K562 (cell line): ENCODE measurements around the gene PIK3R4. TPM values are rescaled to one million over a fixed set of nuclear protein-coding genes. Genes with fewer than 3 reads are reported as not detected.

Experiments used
- BRCA1 ChIP-seq, 2 experiments: fragments of 450-650 bp in 1 of 2; sonication (generic) in 1 of 2; formaldehyde crosslinking in 1 of 2; IDR thresholded peaks; 2 replicates each; pipeline versions ENCODE4 v1.5.0 to v1.6.1; 2017 to 2020; ENCODE audit warnings: mild to moderate bottlenecking in 1 of 2, missing genetic modification reagents in 1 of 2
- C11orf30 ChIP-seq: fragments of 450-650 bp; IDR thresholded peaks from 2 replicates; pipeline ENCODE4 v1.6.1; 2016; ENCODE audit warnings: low read depth, mild to moderate bottlenecking
- CEBPB ChIP-seq: fragments of 450-650 bp; IDR thresholded peaks from 2 replicates; pipeline ENCODE4 v1.6.1; 2016; ENCODE audit warnings: missing genetic modification characterization, missing compliant biosample characterization
- CEBPG ChIP-seq, 3 experiments: fragments of 200-800 bp in 1 of 3; sonication (Bioruptor generic) in 1 of 3; sonication (generic) in 1 of 3; formaldehyde crosslinking in 1 of 3; IDR thresholded peaks in 2 of 3; conservative IDR thresholded peaks in 1 of 3; 2 replicates each; pipeline versions ENCODE4 v1.6.1 to v1.8.0; 2016 to 2022; ENCODE audit warnings: missing compliant biosample characterization in 2 of 3, missing genetic modification characterization in 2 of 3, mild to moderate bottlenecking in 1 of 3, missing genetic modification reagents in 1 of 3
- E2F1 ChIP-seq: sonication (generic); formaldehyde crosslinking; IDR thresholded peaks from 2 replicates; pipeline ENCODE4 v1.8.1; 2023; ENCODE audit warnings: mild to moderate bottlenecking, missing genetic modification reagents, moderate library complexity
- MAFF ChIP-seq: IDR thresholded peaks from 2 replicates; pipeline ENCODE4 v1.6.1; 2012; ENCODE audit warnings: low read length, improper control_type of control experiment
- MAFG ChIP-seq: fragments of 450-650 bp; conservative IDR thresholded peaks from 2 replicates; pipeline ENCODE4 v1.6.1; 2016; ENCODE audit warnings: missing genetic modification characterization, missing compliant biosample characterization
- MAFK ChIP-seq: IDR thresholded peaks from 2 replicates; pipeline ENCODE4 v1.6.1; 2011; ENCODE audit warnings: low read length, improper control_type of control experiment
- MEF2D ChIP-seq: conservative IDR thresholded peaks from 2 replicates; pipeline ENCODE4 v1.6.1; 2016; ENCODE audit warnings: low read depth, missing genetic modification characterization, missing compliant biosample characterization
- NR1H2 ChIP-seq: sonication (generic); formaldehyde crosslinking; IDR thresholded peaks from 2 replicates; pipeline ENCODE4 v1.4.0; 2020; ENCODE audit warnings: mild to moderate bottlenecking, missing genetic modification reagents
- SAFB2 ChIP-seq: fragments of 200-400 bp; formaldehyde crosslinking; IDR thresholded peaks from 2 replicates; pipeline ENCODE4 v1.6.1; 2018; ENCODE audit warnings: borderline replicate concordance, low read length, low read depth, moderate library complexity; ENCODE audit not compliant: severe bottlenecking
- STAT5A ChIP-seq: IDR thresholded peaks from 2 replicates; pipeline ENCODE4 v1.6.1; 2012; ENCODE audit warnings: low read length, inconsistent platforms, borderline replicate concordance
- TAF1 ChIP-seq: IDR thresholded peaks from 2 replicates; pipeline ENCODE4 v1.6.1; 2011; ENCODE audit warnings: mild to moderate bottlenecking, low read length, moderate library complexity; ENCODE audit not compliant: insufficient read depth, control insufficient read depth, severe bottlenecking; ENCODE audit errors: extremely low read depth
- TAL1 ChIP-seq: fragments of 450-650 bp; IDR thresholded peaks from 2 replicates; pipeline ENCODE4 v1.6.1; 2016; ENCODE audit warnings: mild to moderate bottlenecking
- ZBED1 ChIP-seq: IDR thresholded peaks from 2 replicates; pipeline ENCODE4 v1.6.1; 2014
- ZNF316 ChIP-seq: fragments of 450-650 bp; IDR thresholded peaks from 2 replicates; pipeline ENCODE4 v1.6.1; 2016
- ZNF75A ChIP-seq: fragments of 450-650 bp; formaldehyde crosslinking; IDR thresholded peaks from 2 replicates; pipeline ENCODE4 v1.4.0; 2020; ENCODE audit warnings: mild to moderate bottlenecking
- ZNF766 ChIP-seq: fragments of 200-800 bp; sonication (Bioruptor generic); conservative IDR thresholded peaks from 2 replicates; pipeline ENCODE4 v1.6.1; 2016; ENCODE audit warnings: missing genetic modification characterization, missing compliant biosample characterization
- polyA plus RNA-seq, 8 experiments: library from polyadenylated mRNA; depleted of rRNA in 4 of 8; stranded (reverse) in 5 of 8; unstranded in 3 of 8; fragments of >200 nt; fragmentation: Nextera tagmentation in 2 of 8; fragmentation: Illumina TruSeq in 1 of 8; extraction: Ambion mirVana in 2 of 8; extraction: Trizol in 1 of 8; gene quantifications; 2 replicates each; pipeline versions ENCODE4 v1.2.1 to v1.2.3, GENCODE V29; 2011 to 2014; ENCODE audit warnings: inconsistent platforms in 1 of 8, missing spikeins in 1 of 8
- total RNA-seq, 7 experiments: library from RNA; depleted of rRNA in 6 of 7; stranded (reverse); fragments of >200 nt in 6 of 7; fragmentation: Illumina TruSeq in 2 of 7; extraction: Trizol in 2 of 7; gene quantifications; 2 replicates each; pipeline versions ENCODE4 v1.2.1 to v1.2.3, GENCODE V29; 2011 to 2021; ENCODE audit warnings: low replicate concordance in 1 of 7
- TF ChIP-seq, protein P1 (sequence below): fragments of 250-450 bp; sonication (Bioruptor Pico); IDR thresholded peaks from 2 replicates; pipeline ENCODE4 v1.5.0; 2020; ENCODE audit warnings: mild to moderate bottlenecking
- TF ChIP-seq, protein P2 (sequence below), 2 experiments: fragments of 150-350 bp in 1 of 2; IDR thresholded peaks; 2 replicates each; pipeline ENCODE4 v1.6.1; 2012 to 2016; ENCODE audit warnings: low read depth in 2 of 2, low read length in 2 of 2, mild to moderate bottlenecking in 1 of 2, moderate library complexity in 1 of 2
- TF ChIP-seq, protein P3 (sequence below), 2 experiments: fragments of 450-650 bp; IDR thresholded peaks; 2 replicates each; pipeline ENCODE4 v1.6.1; 2016

PIK3R4 gene
- total and polyA plus RNA-seq, 9 of the 15 experiments (the other 6 are each of a cell fraction or from before 2014, with no cell fraction given), result 20.6 to 45.8 (median 26.0) TPM

- TF ChIP-seq, protein P1, sequence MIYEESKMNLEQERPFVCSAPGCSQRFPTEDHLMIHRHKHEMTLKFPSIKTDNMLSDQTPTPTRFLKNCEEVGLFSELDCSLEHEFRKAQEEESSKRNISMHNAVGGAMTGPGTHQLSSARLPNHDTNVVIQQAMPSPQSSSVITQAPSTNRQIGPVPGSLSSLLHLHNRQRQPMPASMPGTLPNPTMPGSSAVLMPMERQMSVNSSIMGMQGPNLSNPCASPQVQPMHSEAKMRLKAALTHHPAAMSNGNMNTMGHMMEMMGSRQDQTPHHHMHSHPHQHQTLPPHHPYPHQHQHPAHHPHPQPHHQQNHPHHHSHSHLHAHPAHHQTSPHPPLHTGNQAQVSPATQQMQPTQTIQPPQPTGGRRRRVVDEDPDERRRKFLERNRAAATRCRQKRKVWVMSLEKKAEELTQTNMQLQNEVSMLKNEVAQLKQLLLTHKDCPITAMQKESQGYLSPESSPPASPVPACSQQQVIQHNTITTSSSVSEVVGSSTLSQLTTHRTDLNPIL (CRISPR knock-in tag), result no peak
- TF ChIP-seq, protein P2, sequence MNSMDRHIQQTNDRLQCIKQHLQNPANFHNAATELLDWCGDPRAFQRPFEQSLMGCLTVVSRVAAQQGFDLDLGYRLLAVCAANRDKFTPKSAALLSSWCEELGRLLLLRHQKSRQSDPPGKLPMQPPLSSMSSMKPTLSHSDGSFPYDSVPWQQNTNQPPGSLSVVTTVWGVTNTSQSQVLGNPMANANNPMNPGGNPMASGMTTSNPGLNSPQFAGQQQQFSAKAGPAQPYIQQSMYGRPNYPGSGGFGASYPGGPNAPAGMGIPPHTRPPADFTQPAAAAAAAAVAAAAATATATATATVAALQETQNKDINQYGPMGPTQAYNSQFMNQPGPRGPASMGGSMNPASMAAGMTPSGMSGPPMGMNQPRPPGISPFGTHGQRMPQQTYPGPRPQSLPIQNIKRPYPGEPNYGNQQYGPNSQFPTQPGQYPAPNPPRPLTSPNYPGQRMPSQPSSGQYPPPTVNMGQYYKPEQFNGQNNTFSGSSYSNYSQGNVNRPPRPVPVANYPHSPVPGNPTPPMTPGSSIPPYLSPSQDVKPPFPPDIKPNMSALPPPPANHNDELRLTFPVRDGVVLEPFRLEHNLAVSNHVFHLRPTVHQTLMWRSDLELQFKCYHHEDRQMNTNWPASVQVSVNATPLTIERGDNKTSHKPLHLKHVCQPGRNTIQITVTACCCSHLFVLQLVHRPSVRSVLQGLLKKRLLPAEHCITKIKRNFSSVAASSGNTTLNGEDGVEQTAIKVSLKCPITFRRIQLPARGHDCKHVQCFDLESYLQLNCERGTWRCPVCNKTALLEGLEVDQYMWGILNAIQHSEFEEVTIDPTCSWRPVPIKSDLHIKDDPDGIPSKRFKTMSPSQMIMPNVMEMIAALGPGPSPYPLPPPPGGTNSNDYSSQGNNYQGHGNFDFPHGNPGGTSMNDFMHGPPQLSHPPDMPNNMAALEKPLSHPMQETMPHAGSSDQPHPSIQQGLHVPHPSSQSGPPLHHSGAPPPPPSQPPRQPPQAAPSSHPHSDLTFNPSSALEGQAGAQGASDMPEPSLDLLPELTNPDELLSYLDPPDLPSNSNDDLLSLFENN (IDR thresholded peaks at IDR 0.05; ENCODE audit: low read depth in 2 of 2, low read length in 2 of 2), result no peak
- TF ChIP-seq CEBPB (tag) (peak; percentile 68), MAFK (peak; percentile 31; the same call in 1 of the 2 replicates), MAFF (peak; percentile 58), C11orf30 (peak; percentile 58), CEBPG (CRISPR knock-in tag; IDR thresholded peaks at IDR 0.05) (no peak), CEBPG (tag; conservative IDR thresholded peaks at IDR 0.05 in 1 of 2, IDR thresholded peaks at IDR 0.05 in 1 of 2) (peak in 1 of 2 experiments; percentile 50; a peak in 2 of 4 replicates), ZNF766 (no peak), BRCA1 (IDR thresholded peaks at IDR 0.05) (no peak), BRCA1 (CRISPR knock-in tag; IDR thresholded peaks at IDR 0.05) (no peak), SAFB2 (no peak), TAF1 (no peak), ZNF75A (CRISPR knock-in tag) (no peak), ZNF316 (peak; percentile 79), E2F1 (CRISPR knock-in tag) (no peak), MEF2D (tag) (no peak), MAFG (tag) (peak; percentile 55), TAL1 (no peak), NR1H2 (CRISPR knock-in tag) (no peak), STAT5A (no peak), ZBED1 (no peak)
- TF ChIP-seq, protein P3, sequence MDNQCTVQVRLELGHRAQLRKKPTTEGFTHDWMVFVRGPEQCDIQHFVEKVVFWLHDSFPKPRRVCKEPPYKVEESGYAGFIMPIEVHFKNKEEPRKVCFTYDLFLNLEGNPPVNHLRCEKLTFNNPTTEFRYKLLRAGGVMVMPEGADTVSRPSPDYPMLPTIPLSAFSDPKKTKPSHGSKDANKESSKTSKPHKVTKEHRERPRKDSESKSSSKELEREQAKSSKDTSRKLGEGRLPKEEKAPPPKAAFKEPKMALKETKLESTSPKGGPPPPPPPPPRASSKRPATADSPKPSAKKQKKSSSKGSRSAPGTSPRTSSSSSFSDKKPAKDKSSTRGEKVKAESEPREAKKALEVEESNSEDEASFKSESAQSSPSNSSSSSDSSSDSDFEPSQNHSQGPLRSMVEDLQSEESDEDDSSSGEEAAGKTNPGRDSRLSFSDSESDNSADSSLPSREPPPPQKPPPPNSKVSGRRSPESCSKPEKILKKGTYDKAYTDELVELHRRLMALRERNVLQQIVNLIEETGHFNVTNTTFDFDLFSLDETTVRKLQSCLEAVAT (IDR thresholded peaks at IDR 0.05), result no peak
Measured at GRCh38 chr3:130741946-130742610, 4.6 kb downstream of the PIK3R4 start (continued).
